NCI-H1694 treated with DMSO at 0.1 percent for 48 hours (cell line): ENCODE results near the gene DBF4.
A peak's percentile ranks its signal among the peaks of the same experiment; 100 is the strongest.
"Not testable (repeated sequence)": the region's sequence is repeated elsewhere in the genome, so short reads cannot be mapped to it uniquely, and the experiment has no call there.

Experiments used
- DNase-seq: peaks from one replicate; lab custom pipeline; 2025; lab: John Stamatoyannopoulos, UW

The DBF4 gene

GRCh38 chr7:87882151-87882937 lies 6.1 kb downstream of the DBF4 start:
- DNase-seq: no peak

- DNase-seq: no peak
Measured at GRCh38 chr7:87885018-87885417, 8.7 kb downstream of the DBF4 start.

- peak; percentile 32 for DNase-seq
Measured at GRCh38 chr7:87886875-87887274, 10.6 kb downstream of the DBF4 start.

- no peak for DNase-seq
Measured at GRCh38 chr7:87895363-87895762, 19.1 kb downstream of the DBF4 start.

GRCh38 chr7:87899255-87899654 lies 23.0 kb downstream of the DBF4 start:
- no peak for DNase-seq

GRCh38 chr7:87907136-87907906 lies 31.0 kb downstream of the DBF4 start:
- DNase-seq: not testable (repeated sequence)

GRCh38 chr7:87908814-87909213 lies 32.5 kb downstream of the DBF4 start:
- DNase-seq: not testable (repeated sequence)

- no peak for DNase-seq
Measured at GRCh38 chr7:87912121-87912520, 35.8 kb downstream of the DBF4 start.

- no peak for DNase-seq
Measured at GRCh38 chr7:87918740-87919139, 42.4 kb downstream of the DBF4 start.

GRCh38 chr7:87919875-87920274 lies 43.6 kb downstream of the DBF4 start:
- DNase-seq: no peak

- no peak for DNase-seq
Measured at GRCh38 chr7:87920578-87920977, 44.3 kb downstream of the DBF4 start.

- not testable (repeated sequence) for DNase-seq
Measured at GRCh38 chr7:87922759-87923395, 46.6 kb downstream of the DBF4 start.

- DNase-seq: no peak
Measured at GRCh38 chr7:87926581-87927461, 50.5 kb downstream of the DBF4 start.

- no peak for DNase-seq
Measured at GRCh38 chr7:87933605-87933952, 57.3 kb downstream of the DBF4 start.

- peak; percentile 93 for DNase-seq
Measured at GRCh38 chr7:87933953-87934698, 57.8 kb downstream of the DBF4 start, which contains the start of gene ADAM22. TSS of gene ADAM22 (plus strand) at chr7:87934251. CDS start at chr7:87934466, 215 bp downstream.

- peak; percentile 23 for DNase-seq
Measured at GRCh38 chr7:87934699-87935383, 58.5 kb downstream of the DBF4 start.

GRCh38 chr7:87935384-87935706 lies 59.1 kb downstream of the DBF4 start:
- no peak for DNase-seq

- DNase-seq: no peak
Measured at GRCh38 chr7:87941138-87941537, 64.8 kb downstream of the DBF4 start.

- no peak for DNase-seq
Measured at GRCh38 chr7:87944547-87944946, 68.3 kb downstream of the DBF4 start.

- DNase-seq: not testable (repeated sequence)
Measured at GRCh38 chr7:87945926-87946325, 69.6 kb downstream of the DBF4 start.

GRCh38 chr7:87948371-87948770 lies 72.1 kb downstream of the DBF4 start:
- no peak for DNase-seq
